SU-DHL-6 (cell line): ENCODE data around the gene TXNRD3.

Experiments
- H2AFZ ChIP-seq: fragments of 200-600 bp; sonication (generic); 2 replicates; pipeline ENCODE4 v1.6.1; 2014; ENCODE audit warnings: low read depth, mild to moderate bottlenecking, moderate library complexity, mixed read lengths, antibody characterized with exemption, low read length; ENCODE audit not compliant: severe bottlenecking
- H3F3A ChIP-seq: fragments of 200-600 bp; shearing (Covaris generic); 2 replicates; pipeline ENCODE4 v1.6.0; 2016; ENCODE audit warnings: antibody characterized with exemption, mild to moderate bottlenecking; ENCODE audit not compliant: insufficient read depth
- H3K27ac ChIP-seq: fragments of 200-600 bp; sonication (generic); 2 replicates; pipeline ENCODE4 v1.5.1; 2016; ENCODE audit warnings: low read depth, mild to moderate bottlenecking, low read length, moderate library complexity, mixed read lengths
- H3K27me3 ChIP-seq: fragments of 200-600 bp; sonication (generic), shearing (Covaris generic); 2 replicates; pipeline ENCODE4 v1.6.0; 2014; ENCODE audit warnings: mild to moderate bottlenecking, low read length
- H3K36me3 ChIP-seq: fragments of 200-600 bp; sonication (generic); 2 replicates; pipeline ENCODE4 v1.6.1; 2014; ENCODE audit warnings: mild to moderate bottlenecking, low read length, mixed read lengths
- H3K4me2 ChIP-seq: fragments of 300-600, 200-600 bp; shearing (Covaris generic), sonication (generic); 2 replicates; pipeline ENCODE4 v1.6.0; 2014; ENCODE audit warnings: low read length, low read depth, mild to moderate bottlenecking; ENCODE audit not compliant: poor library complexity, severe bottlenecking
- H3K4me3 ChIP-seq: fragments of 200-600 bp; sonication (generic); 2 replicates; pipeline ENCODE4 v1.5.1; 2014; ENCODE audit warnings: antibody characterized with exemption, low read length, mild to moderate bottlenecking, mixed read lengths; ENCODE audit not compliant: insufficient read depth, poor library complexity, severe bottlenecking
- H3K79me2 ChIP-seq: fragments of 200-600 bp; sonication (generic); 2 replicates; pipeline ENCODE4 v1.6.1; 2014; ENCODE audit warnings: mild to moderate bottlenecking, low read length, moderate library complexity; ENCODE audit not compliant: insufficient read depth
- H3K9ac ChIP-seq: fragments of 200-600 bp; sonication (generic); 2 replicates; pipeline ENCODE4 v1.7.0; 2014; ENCODE audit warnings: mild to moderate bottlenecking, low read length
- H3K9me2 ChIP-seq: fragments of 200-600 bp; sonication (generic); replicated peaks from 2 replicates; pipeline ENCODE4 v1.6.1; 2014; ENCODE audit warnings: low read length; ENCODE audit not compliant: insufficient read depth
- H3K9me3 ChIP-seq: fragments of 200-600 bp; sonication (generic); 2 replicates; pipeline ENCODE4 v1.6.1; 2014; ENCODE audit warnings: low read length, mixed read lengths; ENCODE audit not compliant: insufficient read depth
- H4K20me1 ChIP-seq: fragments of 200-600 bp; sonication (generic); 2 replicates; pipeline ENCODE4 v1.6.1; 2014; ENCODE audit warnings: low read depth, mild to moderate bottlenecking, antibody characterized with exemption, low read length, moderate library complexity, mixed read lengths
- EZH2phosphoT487 ChIP-seq: fragments of 200-600 bp; sonication (generic), shearing (Covaris generic); conservative IDR thresholded peaks from 2 replicates; pipeline ENCODE4 v1.6.1; 2018; ENCODE audit warnings: mild to moderate bottlenecking, antibody characterized with exemption, low read length, moderate library complexity, mixed read lengths
- TF ChIP-seq, protein P1 (sequence below): fragments of 200-600 bp; sonication (generic); IDR thresholded peaks from one replicate; pipeline ENCODE4 v1.5.1; 2017; ENCODE audit warnings: antibody characterized with exemption, mild to moderate bottlenecking, low read length, moderate library complexity; ENCODE audit not compliant: insufficient read depth, poor library complexity, severe bottlenecking

TXNRD3 gene

DNA sequence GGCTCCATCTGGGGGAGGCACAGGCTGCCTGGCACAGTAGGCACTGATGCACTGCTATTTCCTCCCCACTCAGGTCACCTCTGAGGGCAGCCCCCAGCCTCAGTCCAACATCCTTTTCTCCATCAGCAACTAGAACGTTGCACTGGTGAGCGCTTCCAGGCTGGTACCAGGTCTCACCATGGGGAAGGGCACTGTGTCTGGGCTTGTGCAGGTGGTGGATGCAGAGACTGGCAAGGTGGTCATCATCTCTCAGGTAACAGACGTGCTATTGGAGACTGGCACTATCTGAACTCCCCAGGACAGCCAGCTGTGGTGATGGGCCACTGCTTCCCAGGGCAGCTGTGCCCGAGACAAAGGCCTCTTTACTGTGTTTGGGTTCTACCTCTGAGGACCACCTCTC lies 8.3 kb upstream of the TXNRD3 start:
- H3K4me3 ChIP-seq, result no peak overlapping the region
- H3K9me3 ChIP-seq, result peaks cover 9% of the 10 kb centered on the region; the same call in 1 of the 2 replicates
- H3K9ac ChIP-seq, result no peak overlapping the region
- no peaks in the 10 kb centered on the region for H3K36me3 ChIP-seq
- TF ChIP-seq, protein P1, sequence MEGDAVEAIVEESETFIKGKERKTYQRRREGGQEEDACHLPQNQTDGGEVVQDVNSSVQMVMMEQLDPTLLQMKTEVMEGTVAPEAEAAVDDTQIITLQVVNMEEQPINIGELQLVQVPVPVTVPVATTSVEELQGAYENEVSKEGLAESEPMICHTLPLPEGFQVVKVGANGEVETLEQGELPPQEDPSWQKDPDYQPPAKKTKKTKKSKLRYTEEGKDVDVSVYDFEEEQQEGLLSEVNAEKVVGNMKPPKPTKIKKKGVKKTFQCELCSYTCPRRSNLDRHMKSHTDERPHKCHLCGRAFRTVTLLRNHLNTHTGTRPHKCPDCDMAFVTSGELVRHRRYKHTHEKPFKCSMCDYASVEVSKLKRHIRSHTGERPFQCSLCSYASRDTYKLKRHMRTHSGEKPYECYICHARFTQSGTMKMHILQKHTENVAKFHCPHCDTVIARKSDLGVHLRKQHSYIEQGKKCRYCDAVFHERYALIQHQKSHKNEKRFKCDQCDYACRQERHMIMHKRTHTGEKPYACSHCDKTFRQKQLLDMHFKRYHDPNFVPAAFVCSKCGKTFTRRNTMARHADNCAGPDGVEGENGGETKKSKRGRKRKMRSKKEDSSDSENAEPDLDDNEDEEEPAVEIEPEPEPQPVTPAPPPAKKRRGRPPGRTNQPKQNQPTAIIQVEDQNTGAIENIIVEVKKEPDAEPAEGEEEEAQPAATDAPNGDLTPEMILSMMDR, result no peak
- no peak for TF ChIP-seq EZH2phosphoT487
- no peaks in the 10 kb centered on the region for H3K79me2 ChIP-seq
- H2AFZ ChIP-seq, result no peak overlapping the region
- H3K9me2 ChIP-seq, result no peaks in the 10 kb centered on the region
- no peaks in the 10 kb centered on the region for H3F3A ChIP-seq
- no peak overlapping the region for H3K4me2 ChIP-seq
- H3K27me3 ChIP-seq, result no peaks in the 10 kb centered on the region
- H3K27ac ChIP-seq, result no peak overlapping the region
- no peaks in the 10 kb centered on the region for H4K20me1 ChIP-seq

DNA sequence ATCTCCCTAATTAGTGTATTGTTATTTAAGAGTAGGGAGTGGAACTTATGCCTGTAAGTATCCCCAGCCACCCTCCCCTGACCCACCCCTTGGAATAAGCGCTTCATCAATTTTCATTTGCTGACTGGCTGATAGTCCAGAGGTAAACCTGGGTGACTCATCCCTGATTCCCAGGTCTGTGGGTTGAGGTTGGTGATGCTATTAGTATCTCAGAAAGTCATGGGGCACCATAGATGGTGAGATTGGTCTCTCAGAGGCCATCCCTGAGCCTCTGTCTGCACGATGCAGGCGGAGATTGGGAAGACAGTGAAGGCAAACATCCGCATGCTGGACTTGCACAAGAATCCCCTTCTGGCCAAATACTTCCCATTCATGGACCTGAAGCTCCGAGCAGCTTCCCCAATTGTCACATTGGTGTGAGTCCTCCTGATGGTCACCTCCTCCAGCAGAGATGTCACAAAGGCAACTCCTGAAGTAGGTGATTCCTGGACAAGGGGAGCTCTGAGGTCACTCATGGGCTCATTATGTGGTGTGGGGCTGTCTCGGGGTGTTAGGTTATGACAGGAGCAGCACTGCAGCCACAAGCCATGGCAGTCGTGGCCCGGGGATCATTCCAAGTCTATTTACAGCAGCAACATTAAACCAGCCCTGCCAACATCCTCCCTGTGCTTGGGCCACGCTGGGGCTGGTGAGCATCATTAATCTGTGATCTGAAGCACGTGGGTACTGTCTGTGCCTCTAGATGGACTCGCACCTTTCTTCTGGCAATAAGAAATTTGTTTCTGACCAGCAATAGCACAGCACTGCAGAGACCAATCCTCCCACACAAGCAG lies 6.8 kb upstream of the TXNRD3 start:
- Histone ChIP-seq H3K27ac (no peak overlapping the region), H3K79me2 (no peaks in the 10 kb centered on the region), H3K4me3 (no peak overlapping the region), H3F3A (no peaks in the 10 kb centered on the region), H3K36me3 (no peaks in the 10 kb centered on the region), H3K9ac (no peak overlapping the region), H3K9me2 (no peaks in the 10 kb centered on the region), H2AFZ (no peak overlapping the region), H3K4me2 (no peak overlapping the region), H3K27me3 (no peaks in the 10 kb centered on the region), H4K20me1 (no peaks in the 10 kb centered on the region), H3K9me3 (peaks cover 9% of the 10 kb centered on the region; the same call in 1 of the 2 replicates)
- TF ChIP-seq EZH2phosphoT487, result no peak

DNA sequence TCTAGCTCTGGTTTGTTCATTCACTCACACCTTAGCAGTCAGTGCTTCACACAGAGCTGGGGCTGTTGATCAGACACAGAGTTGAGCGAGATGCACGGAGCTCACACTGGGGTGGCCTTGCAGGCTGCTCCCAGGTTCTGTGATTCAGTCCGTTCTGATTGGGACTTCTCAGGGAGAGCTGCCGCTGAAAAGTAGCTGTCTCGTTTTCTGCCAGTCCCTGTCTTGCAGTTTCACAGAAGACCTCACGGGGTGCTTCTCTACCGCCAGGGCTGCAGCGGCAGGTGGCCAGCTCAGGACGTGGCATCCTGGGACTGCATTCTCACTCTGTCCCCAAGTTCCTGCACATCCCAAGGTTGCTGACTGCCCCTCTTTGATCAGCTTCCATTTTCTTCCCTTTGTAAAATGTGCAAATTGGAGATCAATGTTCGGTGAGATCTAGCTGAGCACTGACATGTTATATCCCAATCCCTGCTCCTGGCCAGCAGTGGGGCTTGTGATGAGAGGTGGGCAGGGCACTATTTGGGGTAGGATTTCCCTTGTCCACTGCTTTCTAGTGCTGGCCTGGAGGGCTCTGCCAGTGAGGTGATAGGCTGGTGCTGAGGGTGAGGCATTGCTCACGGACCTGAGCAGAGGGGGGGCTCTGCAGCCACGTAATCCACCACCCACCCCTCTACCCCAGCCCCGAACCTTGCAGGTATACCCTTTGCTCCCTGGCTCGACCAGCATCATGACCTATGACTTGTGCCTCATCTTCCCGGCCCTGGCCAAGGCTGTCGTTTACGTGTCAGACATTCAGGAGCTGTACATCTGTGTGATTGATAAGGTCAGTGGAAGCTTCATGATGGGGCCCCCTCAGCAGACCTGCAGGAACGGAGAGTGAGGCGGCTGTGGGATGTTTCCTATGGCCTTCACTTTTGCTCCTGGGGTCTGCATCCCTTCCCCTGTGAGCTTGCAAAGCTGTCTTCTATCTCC lies 5.3 kb upstream of the TXNRD3 start:
- no peak overlapping the region for H2AFZ ChIP-seq
- H3K79me2 ChIP-seq, result no peaks in the 10 kb centered on the region
- no peaks in the 10 kb centered on the region for H4K20me1 ChIP-seq
- TF ChIP-seq EZH2phosphoT487, result no peak
- TF ChIP-seq, protein P1, result no peak
- H3K4me2 ChIP-seq, result no peak overlapping the region
- no peaks in the 10 kb centered on the region for H3F3A ChIP-seq
- no peak overlapping the region for H3K9ac ChIP-seq
- H3K9me3 ChIP-seq, result peaks cover 9% of the 10 kb centered on the region; the same call in 1 of the 2 replicates
- H3K9me2 ChIP-seq, result no peaks in the 10 kb centered on the region
- H3K27me3 ChIP-seq, result no peaks in the 10 kb centered on the region
- H3K36me3 ChIP-seq, result no peaks in the 10 kb centered on the region
- H3K27ac ChIP-seq, result no peak overlapping the region
- H3K4me3 ChIP-seq, result no peak overlapping the region
